AG09309 (cell line): Measurements from ENCODE around the gene BNC2.

Experiments
- DNase-seq: peaks from one replicate; pipeline ENCODE4 v3.0.0-alpha.2; 2010; ENCODE audit warnings: low read depth
- H3K4me3 ChIP-seq: 2 replicates; pipeline ENCODE4 v1.5.1; 2011; ENCODE audit warnings: mild to moderate bottlenecking, low read depth, low read length, moderate library complexity; ENCODE audit not compliant: control insufficient read depth
- TF ChIP-seq, protein P1 (sequence below): IDR thresholded peaks from 2 replicates; pipeline ENCODE4 v1.5.1; 2011; ENCODE audit warnings: mild to moderate bottlenecking, low read depth, low read length, inconsistent platforms; ENCODE audit not compliant: insufficient read depth, control insufficient read depth; ENCODE audit errors: missing control alignments

Gene BNC2

DNA sequence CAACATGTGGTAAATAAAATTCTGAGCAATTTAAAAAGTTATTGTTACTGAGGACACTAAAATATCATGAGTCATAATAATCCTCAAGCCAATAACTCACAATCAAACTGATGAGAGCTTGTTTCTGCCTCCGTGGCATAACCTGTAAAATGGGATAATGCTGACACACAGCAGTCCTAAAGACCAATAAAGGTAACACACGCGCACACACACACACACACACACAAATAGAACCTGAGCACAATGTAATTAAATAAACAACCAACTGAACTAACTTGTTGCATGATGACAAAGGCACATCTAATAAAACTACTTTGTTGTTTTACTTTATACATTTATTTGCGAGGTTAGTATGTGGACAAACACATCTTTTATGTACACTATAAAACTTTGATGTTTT, 358.2 kb downstream of the BNC2 start:
- TF ChIP-seq, protein P1, sequence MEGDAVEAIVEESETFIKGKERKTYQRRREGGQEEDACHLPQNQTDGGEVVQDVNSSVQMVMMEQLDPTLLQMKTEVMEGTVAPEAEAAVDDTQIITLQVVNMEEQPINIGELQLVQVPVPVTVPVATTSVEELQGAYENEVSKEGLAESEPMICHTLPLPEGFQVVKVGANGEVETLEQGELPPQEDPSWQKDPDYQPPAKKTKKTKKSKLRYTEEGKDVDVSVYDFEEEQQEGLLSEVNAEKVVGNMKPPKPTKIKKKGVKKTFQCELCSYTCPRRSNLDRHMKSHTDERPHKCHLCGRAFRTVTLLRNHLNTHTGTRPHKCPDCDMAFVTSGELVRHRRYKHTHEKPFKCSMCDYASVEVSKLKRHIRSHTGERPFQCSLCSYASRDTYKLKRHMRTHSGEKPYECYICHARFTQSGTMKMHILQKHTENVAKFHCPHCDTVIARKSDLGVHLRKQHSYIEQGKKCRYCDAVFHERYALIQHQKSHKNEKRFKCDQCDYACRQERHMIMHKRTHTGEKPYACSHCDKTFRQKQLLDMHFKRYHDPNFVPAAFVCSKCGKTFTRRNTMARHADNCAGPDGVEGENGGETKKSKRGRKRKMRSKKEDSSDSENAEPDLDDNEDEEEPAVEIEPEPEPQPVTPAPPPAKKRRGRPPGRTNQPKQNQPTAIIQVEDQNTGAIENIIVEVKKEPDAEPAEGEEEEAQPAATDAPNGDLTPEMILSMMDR: no peak
- no peak overlapping the region for H3K4me3 ChIP-seq
- no peak for DNase-seq

DNA sequence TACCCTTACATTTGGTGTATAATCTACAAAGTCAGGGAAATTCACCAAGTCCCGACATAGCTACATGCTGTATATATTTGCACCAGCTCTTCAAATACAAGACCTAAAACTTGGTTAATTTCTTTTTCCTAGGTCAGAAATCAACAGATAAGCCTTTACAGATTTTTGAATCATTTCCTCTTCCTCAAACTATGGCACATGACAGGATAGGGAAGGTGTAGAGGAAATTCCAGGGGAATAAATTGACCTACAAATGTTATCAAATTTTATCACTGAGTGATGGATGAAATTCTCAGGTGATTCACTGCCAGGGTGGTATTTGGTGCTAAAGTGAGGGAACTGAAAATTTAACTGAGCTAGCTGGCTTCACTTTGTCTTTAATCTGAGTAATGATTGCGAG, 360.0 kb downstream of the BNC2 start:
- TF ChIP-seq, protein P1: no peak
- no peak for DNase-seq
- H3K4me3 ChIP-seq: no peak overlapping the region

DNA sequence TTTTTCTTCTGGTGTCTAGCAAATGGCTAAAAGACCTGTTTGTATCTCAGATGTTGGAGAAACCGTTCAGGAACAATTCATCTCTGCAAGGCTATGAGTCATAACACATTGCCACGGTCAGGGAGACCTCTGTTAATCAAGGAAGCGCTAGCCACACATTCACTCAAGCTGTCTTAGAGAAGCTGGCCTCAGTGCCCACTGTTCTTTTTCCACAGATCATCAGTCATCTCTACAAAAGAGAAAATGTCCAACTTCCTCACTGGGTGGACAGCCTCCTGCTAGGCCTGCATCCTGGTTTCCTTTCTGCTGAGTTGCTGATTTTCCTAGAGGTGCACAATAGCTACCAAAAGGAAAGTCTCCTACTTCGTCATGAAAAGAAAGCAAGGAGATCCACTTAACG, 360.5 kb downstream of the BNC2 start:
- no peak for DNase-seq
- no peak overlapping the region for H3K4me3 ChIP-seq
- TF ChIP-seq, protein P1: no peak

DNA sequence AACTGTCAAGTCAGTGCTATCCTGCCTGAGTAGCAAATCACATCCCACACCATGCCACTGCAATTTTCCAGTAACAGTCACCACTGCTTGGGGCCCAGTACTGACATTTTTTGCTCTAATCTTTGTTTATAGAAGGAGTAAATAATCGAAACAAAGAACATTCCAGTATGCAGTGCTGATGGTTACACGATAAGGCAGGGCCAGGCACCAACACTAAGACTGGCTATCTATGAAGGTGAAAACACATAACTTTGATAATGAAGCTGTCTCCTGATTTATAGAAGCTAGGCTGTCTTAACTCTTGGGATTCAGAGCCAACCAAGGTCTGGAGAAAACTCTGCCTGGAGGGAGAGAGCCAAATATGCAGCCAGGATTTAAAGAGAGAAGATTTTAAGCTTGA, 365.3 kb downstream of the BNC2 start:
- DNase-seq: no peak
- TF ChIP-seq, protein P1: no peak
- no peak overlapping the region for H3K4me3 ChIP-seq

DNA sequence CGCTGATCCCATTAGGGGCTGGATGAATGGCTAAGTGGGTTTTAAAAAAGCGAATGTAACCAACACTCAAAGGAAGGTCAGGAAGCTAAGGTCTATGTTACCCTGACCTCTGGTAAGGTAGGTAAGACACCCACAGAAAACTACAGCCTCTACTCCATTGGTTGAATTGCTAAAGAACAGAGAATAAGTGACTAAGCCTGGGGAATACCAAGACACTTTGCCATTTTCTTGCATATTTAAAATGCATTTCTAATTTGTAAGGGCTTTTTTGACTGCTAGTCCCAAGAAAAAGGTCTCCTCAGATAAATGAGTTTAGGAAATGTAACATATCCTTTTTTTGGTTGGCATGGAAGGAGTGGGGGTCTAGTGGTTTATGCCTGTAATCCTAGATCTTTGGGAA, 368.7 kb downstream of the BNC2 start:
- no peak overlapping the region for H3K4me3 ChIP-seq
- DNase-seq: no peak
- TF ChIP-seq, protein P1: no peak

DNA sequence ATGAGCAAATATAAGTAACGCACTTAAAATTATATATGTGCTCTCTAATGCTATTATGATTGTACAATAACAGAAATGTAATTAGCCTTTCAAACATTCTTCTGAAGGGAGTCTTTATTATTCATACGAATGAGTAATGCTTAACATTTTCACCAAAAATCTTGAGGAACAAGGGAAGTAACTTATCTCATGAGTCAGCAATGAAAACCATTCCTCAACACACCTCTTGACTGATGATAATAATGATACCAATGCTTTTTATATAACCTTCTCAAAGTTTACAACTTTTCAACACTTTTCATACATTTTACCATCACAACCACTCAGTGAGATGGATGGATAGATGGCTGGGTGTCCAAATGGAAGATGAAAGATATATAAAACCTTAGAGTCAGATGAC, 369.3 kb downstream of the BNC2 start:
- TF ChIP-seq, protein P1: no peak
- H3K4me3 ChIP-seq: no peak overlapping the region
- no peak for DNase-seq

DNA sequence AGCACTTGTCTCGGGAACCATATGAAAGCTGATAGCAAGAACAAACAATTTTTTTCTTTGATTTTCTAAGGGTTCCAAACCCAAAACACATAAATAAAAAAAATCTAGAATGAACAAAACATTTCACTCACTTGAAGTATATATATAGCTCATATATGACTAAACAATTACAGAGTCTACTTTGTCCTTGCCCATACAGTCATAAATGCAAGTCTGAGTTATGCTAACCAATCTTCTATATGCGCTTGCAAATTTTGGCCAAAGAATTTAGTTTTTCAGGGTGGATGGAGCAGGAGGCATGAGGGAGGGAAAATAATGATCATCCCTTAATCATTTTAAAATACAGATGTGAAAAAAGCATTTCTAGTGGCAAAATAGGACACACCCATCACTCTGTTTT, 370.1 kb downstream of the BNC2 start:
- TF ChIP-seq, protein P1: no peak
- no peak for DNase-seq
- H3K4me3 ChIP-seq: no peak overlapping the region
